HG02610 (cell line): ENCODE data around the gene GRIA2.
"Not testable (repeated sequence)": the region's sequence is repeated elsewhere in the genome, so short reads cannot be mapped to it uniquely, and the experiment has no call there.

Source experiments
- ATAC-seq: cut with Tn5 transposase; IDR thresholded peaks from one replicate; pipeline ENCODE4 v1.9.1; 2021; ENCODE audit warnings: mild to moderate bottlenecking, moderate library complexity; ENCODE audit not compliant: unreplicated experiment

The GRIA2 gene

GRCh38 chr4:157246964-157247363, 26.4 kb downstream of the GRIA2 start:
- ATAC-seq: no peak

GRCh38 chr4:157258165-157258564, 37.6 kb downstream of the GRIA2 start:
- not testable (repeated sequence) for ATAC-seq

- no peak for ATAC-seq
Observed at GRCh38 chr4:157265281-157265680, 44.8 kb downstream of the GRIA2 start.

GRCh38 chr4:157270108-157270507, 49.6 kb downstream of the GRIA2 start:
- no peak for ATAC-seq

- ATAC-seq: no peak
Observed at GRCh38 chr4:157270552-157270951, 50.0 kb downstream of the GRIA2 start.

DNA sequence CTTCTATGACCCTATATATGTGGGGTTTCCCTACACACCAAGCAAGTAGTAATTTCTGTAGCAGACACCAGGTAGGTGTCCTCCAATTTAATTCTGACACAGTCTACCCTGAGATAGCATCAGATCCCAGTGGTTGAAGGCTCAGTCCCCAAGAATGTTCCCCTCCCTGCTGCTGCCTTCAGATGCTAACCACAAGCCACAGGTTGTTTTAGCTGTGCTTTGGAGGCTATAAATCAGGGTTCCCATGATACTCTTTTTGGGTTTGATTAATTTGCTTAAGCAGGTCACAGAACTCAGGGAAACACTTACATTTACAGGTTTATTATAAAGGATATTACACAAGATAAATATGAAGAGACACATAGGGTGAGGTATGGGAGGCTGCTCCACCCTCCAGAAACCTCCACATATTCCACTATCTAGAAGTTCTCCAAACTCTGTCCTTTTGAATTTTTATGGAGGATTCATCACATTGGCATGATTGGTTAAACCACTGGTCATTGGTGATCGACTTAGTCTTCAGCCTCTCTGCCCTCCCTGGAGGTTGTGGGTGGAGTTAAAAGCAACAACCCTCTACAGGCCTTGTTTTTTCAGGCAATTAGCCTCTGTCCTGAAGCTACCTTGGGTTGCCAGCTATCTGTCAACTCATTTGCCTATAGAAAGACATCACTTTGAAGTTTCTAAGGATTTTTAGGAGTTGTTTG, 50.8 kb downstream of the GRIA2 start:
- no peak for ATAC-seq

DNA sequence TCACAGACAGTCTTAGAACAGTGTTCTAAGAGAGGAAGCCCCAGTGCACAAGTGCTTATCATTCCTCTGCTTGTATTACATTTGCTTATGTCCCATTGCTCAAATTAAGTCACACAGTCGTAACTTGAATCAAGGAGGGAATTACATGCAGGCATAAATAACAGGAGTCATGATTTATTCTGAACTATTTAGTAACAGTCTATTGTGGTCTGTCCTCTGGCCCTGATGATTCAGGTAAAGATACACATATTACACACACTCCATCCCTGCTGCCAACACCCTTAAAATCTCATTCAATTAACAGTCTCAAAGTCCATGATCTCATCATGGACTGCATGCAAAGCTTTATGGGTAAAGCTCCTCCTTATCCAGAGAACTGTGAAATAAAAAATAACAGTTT, 60.1 kb downstream of the GRIA2 start:
- ATAC-seq: no peak

- no peak for ATAC-seq
Observed at GRCh38 chr4:157282019-157282418, 61.5 kb downstream of the GRIA2 start.

- no peak for ATAC-seq
Observed at GRCh38 chr4:157287445-157287844, 66.9 kb downstream of the GRIA2 start.

DNA sequence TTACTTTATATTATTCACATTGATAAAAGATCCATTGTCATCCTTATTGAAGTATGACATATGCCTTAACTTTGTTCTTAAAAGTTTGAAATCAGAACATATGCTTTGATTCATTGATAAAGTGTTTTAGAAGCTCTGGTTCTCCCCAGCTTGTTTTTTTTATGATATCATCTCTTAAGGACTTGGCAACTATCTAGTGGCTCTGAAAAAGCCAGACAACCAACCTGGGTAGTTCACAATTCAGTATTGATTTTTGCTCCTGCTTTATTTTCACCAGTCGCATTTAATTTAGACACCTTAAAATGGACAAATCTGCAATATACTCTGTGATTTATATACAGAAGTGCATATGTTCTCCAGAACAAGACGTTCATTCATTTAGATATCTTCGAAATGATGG, 70.1 kb downstream of the GRIA2 start:
- no peak for ATAC-seq

DNA sequence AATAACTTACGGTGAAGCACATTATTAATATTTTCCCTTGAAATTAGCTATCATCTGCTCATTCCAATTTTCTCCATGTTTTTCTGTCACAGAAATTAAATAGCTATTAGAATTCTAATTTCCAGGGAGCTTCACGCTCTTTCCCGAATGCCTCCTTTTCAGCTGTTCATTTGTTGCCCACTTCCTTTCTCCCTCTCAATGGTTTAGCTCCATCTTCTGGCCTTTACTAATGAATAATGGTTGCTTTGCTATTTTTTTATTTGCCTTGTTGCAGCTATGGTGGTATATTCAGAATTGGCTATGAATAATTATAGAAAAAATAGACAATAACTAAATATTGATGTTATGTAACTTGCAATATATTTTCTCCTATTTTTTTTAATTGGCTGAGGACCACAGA, 70.5 kb downstream of the GRIA2 start:
- ATAC-seq: no peak

GRCh38 chr4:157293673-157294072, 73.1 kb downstream of the GRIA2 start:
- no peak for ATAC-seq

- no peak for ATAC-seq
Observed at GRCh38 chr4:157294575-157294974, 74.0 kb downstream of the GRIA2 start.

GRCh38 chr4:157300701-157301100, 80.2 kb downstream of the GRIA2 start:
- no peak for ATAC-seq

- ATAC-seq: no peak
Observed at GRCh38 chr4:157303471-157303960, 83.0 kb downstream of the GRIA2 start.

- ATAC-seq: no peak
Observed at GRCh38 chr4:157304769-157305168, 84.2 kb downstream of the GRIA2 start.

DNA sequence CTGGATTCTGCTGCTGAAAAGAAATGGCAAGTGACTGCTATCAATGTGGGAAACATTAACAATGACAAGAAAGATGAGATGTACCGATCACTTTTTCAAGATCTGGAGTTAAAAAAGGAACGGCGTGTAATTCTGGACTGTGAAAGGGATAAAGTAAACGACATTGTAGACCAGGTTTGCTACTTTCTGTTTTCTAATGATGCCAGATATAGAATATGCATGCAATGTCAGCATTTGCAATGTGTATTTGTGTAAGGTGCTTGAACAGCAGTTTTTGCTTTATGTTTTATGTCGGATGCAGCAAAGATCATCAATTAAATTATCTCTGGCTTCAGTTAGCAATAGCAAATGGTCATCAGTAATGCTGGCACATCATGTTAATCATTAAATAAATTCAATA, 92.2 kb downstream of the GRIA2 start:
- no peak for ATAC-seq

DNA sequence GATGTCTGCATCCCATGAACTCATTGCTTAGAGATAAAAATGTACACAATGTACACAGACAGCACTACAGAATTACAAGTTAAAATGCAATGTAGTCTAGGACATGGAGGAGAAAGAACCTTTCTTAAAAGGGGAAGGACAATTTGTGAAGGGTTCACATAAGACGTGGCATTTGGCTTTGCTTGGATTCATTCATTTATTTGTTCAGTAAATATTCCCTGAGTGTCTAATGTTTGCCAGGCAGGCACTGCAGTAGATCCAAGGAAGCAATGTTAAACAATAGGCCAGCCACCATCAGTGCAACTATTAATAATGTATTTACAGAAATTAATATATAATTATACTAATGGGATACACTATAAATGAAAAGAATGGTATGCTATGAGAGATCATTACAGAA, 94.4 kb downstream of the GRIA2 start:
- ATAC-seq: no peak

GRCh38 chr4:157315968-157316367, 95.4 kb downstream of the GRIA2 start:
- no peak for ATAC-seq

GRCh38 chr4:157320092-157320491, 99.6 kb downstream of the GRIA2 start:
- no peak for ATAC-seq

- no peak for ATAC-seq
Observed at GRCh38 chr4:157327666-157328065, 107.1 kb downstream of the GRIA2 start.

- ATAC-seq: no peak
Observed at GRCh38 chr4:157357887-157358286, 137.4 kb downstream of the GRIA2 start.

DNA sequence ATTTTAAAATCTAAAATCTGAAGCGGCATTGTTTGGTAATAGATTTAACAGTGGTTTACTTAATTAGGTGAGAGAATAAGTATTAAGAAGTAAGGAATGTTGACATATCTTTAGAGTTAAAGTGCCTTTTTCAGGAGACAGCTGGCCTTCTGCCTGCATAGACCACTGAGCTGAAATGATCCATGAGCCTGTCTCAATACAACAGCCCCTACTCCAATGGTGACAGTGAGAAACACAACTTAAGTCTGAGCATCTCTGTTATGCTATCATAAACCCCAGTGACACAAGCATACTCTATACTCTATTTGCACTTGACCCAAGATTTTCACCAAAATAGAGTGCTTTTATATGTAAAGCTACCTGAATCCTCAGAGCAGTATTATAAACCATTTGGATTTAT, 137.9 kb downstream of the GRIA2 start:
- no peak for ATAC-seq
